GM18867 (cell line): ENCODE measurements around the gene LETM1.

Experiments
- ATAC-seq: cut with Tn5 transposase; IDR thresholded peaks from one replicate; pipeline ENCODE4 v1.9.1; 2021; ENCODE audit warnings: mild to moderate bottlenecking, moderate library complexity; ENCODE audit not compliant: unreplicated experiment

The LETM1 gene

GRCh38 chr4:1873291-1873690, 17.3 kb upstream of the LETM1 start:
- no peak for ATAC-seq

DNA sequence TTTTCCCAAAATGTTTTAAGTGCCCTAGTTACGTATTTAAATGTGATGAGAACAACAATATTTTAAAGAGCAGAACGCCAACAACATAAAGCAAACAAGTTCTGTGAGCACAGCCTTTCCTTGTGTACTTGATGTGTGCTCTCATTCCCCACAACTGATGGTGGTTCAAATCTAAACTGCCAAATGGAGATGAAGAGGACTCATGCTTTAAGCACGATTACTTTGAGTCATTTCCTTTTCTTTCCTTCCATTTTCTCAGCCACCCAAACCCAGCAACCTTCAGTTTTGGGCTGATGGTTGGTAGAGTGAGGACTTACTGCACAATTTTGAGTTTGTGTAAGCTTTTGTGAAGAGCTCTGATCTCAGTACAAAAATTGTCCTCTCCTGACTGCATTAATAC, 16.9 kb upstream of the LETM1 start:
- ATAC-seq, result no peak

DNA sequence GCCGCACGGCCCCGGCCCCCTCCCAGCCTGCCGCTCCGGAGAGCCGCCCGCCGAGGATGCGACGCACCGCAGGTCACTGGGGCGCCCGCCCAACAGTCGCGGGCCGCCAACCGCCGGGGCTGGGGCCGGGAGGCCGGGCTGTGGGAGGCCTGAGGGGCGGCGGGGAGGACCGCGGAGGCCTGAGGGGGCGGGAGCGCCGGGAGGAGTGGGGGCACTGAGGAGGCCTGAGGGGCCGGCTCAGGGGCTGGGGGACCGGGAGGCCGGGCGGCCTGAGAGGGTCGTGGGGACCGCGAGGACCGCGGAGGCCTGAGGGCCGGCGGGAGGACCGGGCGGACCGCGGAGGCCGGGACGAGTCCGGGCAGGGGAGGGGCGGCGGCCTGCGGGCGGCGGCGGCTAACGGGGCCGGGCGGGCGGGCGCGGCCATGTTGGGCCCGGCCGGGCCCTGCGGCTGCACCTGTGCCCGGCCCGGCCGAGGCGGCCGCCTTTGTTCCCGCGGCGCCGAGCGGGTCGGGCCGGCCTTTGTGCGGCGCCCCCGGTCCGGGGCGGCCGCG, 15.6 kb upstream of the LETM1 start:
- peak; percentile 13 for ATAC-seq

- peak; percentile 60 for ATAC-seq
Measured at GRCh38 chr4:1870578-1871443, 14.9 kb upstream of the LETM1 start, which contains the start of gene NSD2. NSD2 (plus strand) TSS chr4:1871393; CDS start chr4:1900655, 29,262 bp downstream.

DNA sequence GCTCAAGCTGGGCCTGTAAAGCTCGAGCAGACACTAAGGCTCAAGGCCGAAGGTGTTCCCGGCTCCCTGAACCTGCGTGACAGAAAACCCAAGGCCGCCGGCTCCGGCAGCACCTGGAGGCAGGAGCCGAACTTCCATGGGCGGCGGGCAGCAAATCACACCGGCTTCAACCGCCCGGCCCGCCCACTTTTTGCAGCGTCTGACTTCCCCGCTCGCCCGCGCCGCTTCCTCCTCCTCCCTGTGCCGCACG, 14.3 kb upstream of the LETM1 start:
- ATAC-seq, result peak; percentile 47

- ATAC-seq, result peak; percentile 6
Measured at GRCh38 chr4:1869530-1870327, 13.8 kb upstream of the LETM1 start.

DNA sequence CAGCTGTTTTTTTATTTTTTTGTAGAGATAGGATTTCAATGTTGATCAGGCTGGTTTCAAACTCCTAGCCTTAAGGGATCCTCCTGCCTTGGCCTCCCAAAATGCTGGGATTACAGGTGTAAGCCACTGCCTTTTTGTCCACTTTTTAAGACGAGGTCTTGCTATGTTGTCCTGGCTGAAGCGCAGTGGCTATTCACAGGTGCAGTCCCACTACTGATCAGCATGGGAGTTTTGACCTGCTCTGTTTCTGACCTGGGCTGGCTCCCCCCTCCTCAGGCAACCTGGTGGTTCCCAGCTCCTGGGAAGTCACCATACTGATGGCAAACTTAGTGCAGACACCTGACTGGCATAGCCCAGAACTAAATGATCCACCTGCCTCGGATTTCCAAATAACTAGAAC, 13.0 kb upstream of the LETM1 start:
- no peak for ATAC-seq

DNA sequence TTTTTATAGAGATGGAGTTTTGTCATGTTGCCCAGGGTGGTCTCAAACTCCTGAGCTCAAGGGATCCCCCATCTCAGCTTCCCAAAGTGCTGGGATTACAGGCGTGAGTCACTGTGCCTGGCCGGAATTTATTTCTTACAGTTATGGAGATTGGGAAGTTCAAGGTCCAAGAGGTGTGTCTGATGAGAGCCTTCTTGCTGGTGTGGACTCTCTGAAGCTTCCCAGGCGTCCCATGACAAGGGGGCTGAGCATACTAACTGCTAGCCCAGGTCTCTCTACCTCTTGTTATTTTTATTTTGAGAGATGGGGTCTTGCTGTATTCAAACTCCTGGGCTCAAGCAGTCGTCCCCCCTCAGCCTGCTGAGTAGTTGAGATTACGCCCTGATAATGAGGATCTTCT, 12.3 kb upstream of the LETM1 start:
- no peak for ATAC-seq

GRCh38 chr4:1866189-1866661, 10.3 kb upstream of the LETM1 start:
- no peak for ATAC-seq

DNA sequence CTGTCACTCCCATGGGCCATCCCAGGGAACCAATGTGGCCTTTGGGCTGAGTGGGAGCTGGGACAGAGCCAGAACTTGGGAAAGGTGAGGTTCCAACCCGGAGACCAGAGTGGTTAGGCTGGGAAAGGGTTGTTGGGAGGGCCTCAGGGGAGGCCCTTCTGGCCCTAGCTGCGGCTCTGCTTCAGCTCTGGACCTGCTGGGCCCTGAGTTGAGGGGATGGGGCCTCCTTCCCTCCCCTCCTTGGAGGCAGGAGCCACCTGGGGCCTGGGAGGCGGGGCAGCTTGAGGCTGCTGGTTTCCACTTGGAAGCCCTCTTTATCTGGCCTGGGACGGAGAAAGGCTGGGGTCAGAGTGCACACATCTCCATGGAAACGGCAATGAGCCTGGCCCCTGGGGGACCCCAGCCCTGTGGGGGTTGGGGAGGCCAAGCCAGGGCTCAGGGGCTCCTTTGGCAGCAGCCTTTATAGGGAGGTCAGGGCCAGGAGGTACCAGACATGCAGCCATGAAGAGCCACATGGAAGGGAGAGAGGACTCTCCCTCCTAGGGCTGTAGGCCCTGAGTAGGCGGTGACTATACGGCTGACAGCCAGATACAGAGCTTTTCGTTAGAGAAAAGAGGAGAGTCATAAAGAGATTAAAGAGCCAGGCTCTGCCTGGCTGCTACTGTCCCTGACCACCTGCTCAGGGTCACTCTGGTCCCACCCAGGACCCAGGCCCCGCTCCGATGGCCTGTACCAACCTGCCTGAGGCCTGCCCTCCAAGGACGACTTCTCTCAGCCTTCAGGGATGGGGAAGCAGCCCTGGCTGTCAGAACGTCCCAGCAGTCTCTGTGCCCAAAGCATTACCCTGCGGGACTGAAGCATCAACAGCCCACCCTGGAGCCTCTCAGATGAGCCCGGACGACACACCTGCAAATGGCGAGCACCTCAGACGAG, 8.4 kb upstream of the LETM1 start:
- ATAC-seq, result no peak

DNA sequence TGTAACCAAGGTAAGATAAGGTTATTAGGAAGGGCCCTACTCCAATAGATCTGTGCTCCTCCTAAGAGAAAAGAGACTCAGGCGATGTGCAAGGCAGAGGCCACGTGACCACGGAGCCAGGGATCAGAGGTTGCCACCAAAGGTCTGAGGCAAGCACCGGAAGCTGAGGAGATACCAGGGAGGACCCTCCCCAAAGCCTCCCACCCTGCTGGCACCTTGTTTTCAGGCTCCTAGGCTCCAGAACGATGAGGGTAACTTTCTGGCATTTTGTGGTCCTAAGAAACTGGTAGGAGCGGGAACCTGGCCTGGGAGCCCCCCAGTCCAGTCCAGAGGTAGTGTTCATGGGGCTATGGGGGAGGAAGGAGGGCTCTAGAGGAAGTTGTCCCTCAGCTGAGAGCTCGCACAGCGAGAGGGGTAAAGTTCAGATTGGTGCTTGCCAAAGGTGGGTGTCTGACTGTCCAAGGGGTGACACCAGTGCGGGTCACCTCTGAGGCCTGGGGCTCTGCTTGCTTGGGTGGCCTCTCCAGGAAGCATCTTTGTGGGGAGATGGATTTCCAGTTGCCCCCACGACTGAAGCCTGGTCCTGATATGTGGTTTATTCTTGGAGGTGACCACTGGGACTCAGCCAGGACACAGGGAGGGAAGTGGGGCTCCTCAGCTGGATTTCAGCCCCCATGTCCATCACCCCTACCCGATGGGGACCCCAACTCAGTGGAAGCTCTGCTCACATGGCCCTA, 7.5 kb upstream of the LETM1 start:
- ATAC-seq, result no peak

DNA sequence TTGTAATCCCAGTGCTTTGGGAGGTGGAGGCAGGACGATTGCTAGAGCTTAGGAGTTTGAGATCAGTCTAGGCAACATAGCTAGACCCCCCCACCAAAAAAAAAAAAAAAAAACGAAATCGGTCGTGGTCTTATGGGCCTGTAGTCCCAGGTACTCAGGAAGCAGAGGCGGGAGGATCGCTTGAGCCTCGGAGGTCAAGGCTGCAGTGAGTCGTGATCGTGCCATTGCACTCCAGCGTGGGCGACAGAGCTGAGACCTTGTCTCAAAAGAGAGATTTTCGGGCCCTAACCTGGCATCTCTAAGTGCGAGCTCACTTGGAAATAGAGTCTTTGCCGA, 7.0 kb upstream of the LETM1 start:
- ATAC-seq, result no peak

DNA sequence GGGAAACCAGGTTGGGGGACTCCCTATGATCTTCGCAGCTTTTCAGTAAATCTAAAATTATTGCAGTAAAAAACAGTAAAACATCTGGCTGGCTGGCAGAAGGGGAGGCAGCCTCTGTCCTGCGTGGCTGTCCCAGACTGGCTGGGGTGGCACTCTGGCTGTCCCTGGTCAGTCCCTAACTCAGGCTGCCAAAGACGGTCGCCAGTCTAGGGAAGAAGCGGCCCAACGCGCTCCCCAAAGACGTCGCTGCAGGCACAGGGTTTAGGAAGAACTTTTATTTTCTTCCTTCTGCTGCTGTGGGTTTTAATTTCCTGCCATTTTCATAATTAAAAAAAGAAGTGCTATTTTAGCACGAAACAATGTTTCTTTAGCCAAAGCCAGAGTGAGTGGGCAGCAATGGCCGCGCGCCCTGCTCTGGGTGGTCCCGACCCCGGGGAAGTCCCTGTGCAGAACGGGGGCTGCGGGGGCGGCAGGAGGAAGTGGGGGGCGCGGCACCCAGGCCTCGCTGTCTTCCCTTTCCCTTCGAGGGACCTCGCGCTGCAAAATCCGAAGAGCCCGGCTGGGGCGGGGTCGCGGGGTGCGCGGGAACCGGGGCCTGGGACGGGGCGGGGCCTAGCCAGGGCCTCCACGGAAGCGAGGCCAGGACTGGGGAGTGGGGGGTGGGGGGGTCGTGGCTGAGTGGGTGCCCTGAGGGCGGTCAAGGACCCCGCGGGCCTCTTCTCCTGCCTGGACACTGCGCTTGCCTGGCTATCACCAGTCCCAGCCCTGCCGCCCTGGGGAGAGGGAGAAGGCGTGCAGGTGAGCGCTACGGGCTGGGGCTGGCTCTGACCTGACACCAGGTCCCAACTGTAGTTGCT, 6.3 kb upstream of the LETM1 start:
- no peak for ATAC-seq

GRCh38 chr4:1859389-1859753, 3.4 kb upstream of the LETM1 start:
- ATAC-seq, result no peak

DNA sequence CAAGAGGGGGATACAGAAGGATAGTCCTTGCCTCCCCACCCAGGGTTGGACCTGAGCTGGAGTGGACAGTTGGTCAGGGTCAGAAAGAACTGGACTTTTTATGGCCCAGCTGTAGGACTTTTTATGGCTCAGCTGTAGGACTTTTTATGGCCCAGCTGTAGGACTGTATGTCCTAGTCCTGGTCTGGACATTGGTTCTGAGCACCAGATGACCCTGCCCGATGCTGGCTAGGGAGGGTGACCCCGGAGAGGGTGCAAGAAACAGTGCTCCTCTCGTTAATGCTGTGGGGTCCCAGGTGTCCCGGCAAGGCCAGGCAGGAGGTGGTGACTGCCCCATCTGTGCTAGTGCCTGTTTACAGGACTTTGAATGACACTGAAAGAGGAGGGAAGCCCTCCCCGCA, 2.0 kb upstream of the LETM1 start:
- no peak for ATAC-seq

DNA sequence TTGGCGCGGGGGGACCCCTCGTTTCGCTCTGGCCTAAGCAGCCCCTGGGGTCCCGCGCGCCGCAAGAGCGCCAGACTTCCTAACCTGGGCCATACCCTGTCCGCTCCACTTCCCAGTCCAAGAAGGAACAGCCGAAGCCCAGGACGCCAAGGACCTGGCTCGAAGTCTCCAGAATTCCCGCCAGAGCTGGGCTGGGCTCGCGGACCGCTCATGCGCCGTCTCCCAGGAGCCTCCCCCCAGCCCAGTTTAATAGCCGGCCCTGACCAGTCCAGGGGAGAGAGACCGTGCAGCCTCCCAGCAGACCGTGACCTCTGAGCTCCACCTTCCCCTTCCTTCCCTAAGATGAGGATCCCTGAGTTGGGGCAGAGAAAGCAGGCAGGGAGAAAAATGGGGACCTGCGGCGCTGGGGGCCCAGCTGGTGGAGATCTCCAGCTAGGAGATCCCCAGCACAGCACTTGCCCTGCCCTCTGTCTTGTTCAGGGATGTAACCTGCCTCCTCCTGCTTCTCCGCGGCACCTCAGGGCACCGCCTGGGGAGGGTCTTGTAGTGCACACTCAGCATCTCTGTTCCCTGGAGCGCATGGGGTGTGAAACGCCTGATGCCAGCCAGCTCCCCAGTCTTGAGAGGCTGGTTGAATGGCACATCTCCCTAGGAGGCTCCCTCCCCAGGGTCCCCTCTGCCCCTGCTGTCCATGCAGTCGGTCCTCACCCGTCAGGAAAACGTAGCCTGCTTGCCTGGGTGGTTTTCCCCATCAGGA, 1.2 kb upstream of the LETM1 start:
- ATAC-seq, result no peak

GRCh38 chr4:1855333-1856070, 454 bp downstream of the LETM1 start:
- ATAC-seq, result peak; percentile 28

DNA sequence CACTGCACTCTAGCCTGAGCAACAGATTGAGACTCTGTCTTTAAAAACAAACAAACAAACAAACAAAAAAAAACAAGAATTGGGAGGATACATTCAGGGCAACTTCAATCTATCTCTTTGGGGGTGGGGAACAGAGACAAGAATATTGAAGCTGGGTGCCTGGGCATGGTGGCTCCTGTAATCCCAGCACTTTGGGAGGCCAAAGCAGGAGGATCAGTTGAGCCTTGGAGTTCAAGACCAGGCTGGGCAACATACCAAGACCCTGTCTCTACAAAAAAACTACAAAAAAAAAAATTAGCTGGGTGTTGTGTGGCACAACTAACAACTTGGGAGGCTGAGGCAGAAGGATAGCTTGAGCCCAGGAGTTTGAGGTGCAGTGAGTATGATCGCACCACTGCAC, 1.2 kb downstream of the LETM1 start:
- ATAC-seq, result no peak
